ENCODE data around the gene GALT.

GALT gene

DNA sequence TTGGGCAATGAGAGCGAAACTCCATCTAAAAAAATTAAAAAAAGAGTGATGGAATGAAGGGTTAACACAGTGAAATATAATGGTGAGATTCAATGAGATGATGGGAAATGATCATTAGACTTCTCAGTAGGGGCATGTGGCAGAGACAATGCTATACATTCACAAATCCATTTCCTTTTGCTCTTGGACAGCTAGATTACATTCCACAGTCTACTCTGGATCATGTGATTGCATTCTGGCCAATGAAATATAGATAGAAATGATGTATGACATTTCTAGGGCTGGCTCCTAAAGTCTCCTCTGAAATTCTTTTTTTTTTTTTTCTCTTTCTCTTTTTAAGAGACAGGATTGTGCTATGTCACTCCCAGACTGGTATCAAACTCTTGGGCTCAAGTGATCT lies 3.8 kb upstream of the GALT start:
- DNase-seq (ENCODE audit: low spot score): no peak
- in situ Hi-C loops (cut with MboI; ENCODE audit: low sequenced_read_pairs, unreplicated experiment): no loop called here
- no peak for TF ChIP-seq CTCF (IDR thresholded peaks at IDR 0.05; ENCODE audit: borderline replicate concordance, control extremely low read depth, extremely low read depth, insufficient read depth, missing control alignments)

GRCh38 chr9:34644766-34645314 lies 1.6 kb upstream of the GALT start:
- in situ Hi-C loops (cut with MboI; ENCODE audit: low sequenced_read_pairs, unreplicated experiment): no loop called here
- DNase-seq (ENCODE audit: low spot score): no peak
- TF ChIP-seq CTCF (IDR thresholded peaks at IDR 0.05; ENCODE audit: borderline replicate concordance, control extremely low read depth, extremely low read depth, insufficient read depth, missing control alignments): no peak

GRCh38 chr9:34647084-34647403 lies 569 bp downstream of the GALT start:
- no peak for TF ChIP-seq CTCF (IDR thresholded peaks at IDR 0.05; ENCODE audit: borderline replicate concordance, control extremely low read depth, extremely low read depth, insufficient read depth, missing control alignments)
- in situ Hi-C loops (cut with MboI; ENCODE audit: low sequenced_read_pairs, unreplicated experiment): no loop called here
- DNase-seq (ENCODE audit: low spot score): no peak

- DNase-seq (ENCODE audit: low spot score): no peak
- in situ Hi-C loops (cut with MboI; ENCODE audit: low sequenced_read_pairs, unreplicated experiment): no loop called here
These were observed 1.2 kb downstream of the GALT start for GRCh38 chr9:34647651-34648050.

GRCh38 chr9:34648673-34649072 lies 2.2 kb downstream of the GALT start:
- DNase-seq (ENCODE audit: low spot score): no peak
- no peak for TF ChIP-seq CTCF (IDR thresholded peaks at IDR 0.05; ENCODE audit: borderline replicate concordance, control extremely low read depth, extremely low read depth, insufficient read depth, missing control alignments)
- in situ Hi-C loops (cut with MboI; ENCODE audit: low sequenced_read_pairs, unreplicated experiment): no loop called here

More at GRCh38 chr9:34647651-34648050, 1.2 kb downstream of the GALT start:
- TF ChIP-seq CTCF (IDR thresholded peaks at IDR 0.05; ENCODE audit: borderline replicate concordance, control extremely low read depth, extremely low read depth, insufficient read depth, missing control alignments): no peak

GRCh38 chr9:34650816-34651215 lies 4.3 kb downstream of the GALT start:
- no peak for DNase-seq (ENCODE audit: low spot score)
- no peak for TF ChIP-seq CTCF (IDR thresholded peaks at IDR 0.05; ENCODE audit: borderline replicate concordance, control extremely low read depth, extremely low read depth, insufficient read depth, missing control alignments)
- in situ Hi-C loops (cut with MboI; ENCODE audit: low sequenced_read_pairs, unreplicated experiment): no loop called here

DNA sequence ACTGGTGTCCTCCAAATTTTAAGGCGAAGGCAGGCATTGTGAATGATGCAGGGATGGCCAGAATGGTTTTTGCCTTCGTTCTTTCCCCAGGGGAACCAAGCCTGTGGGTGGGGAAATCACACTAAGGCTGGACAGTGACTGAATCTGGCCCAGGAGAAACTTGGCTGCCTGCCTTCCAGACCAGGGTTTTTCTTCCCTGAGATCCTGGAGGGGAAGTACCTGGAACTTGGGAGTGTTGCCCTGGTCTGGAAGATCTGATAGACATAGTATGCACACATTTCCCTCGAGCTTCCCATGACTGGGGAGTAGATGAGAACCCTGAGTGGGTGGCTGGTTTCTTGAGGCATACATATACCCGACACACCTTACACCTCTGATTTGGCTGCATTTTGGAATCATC lies 4.8 kb downstream of the GALT start:
- in situ Hi-C loops (cut with MboI; ENCODE audit: low sequenced_read_pairs, unreplicated experiment): no loop called here
- DNase-seq (ENCODE audit: low spot score): no peak
- no peak for TF ChIP-seq CTCF (IDR thresholded peaks at IDR 0.05; ENCODE audit: borderline replicate concordance, control extremely low read depth, extremely low read depth, insufficient read depth, missing control alignments)
